HL-60 (cell line): Measurements from ENCODE around the gene EYA3.
"Not testable (repeated sequence)": the region's sequence is repeated elsewhere in the genome, so short reads cannot be mapped to it uniquely, and the experiment has no call there.

Source experiments
- GABPA ChIP-seq: IDR thresholded peaks from 2 replicates; pipeline ENCODE4 v1.6.1; 2012; ENCODE audit warnings: low read depth
- TF ChIP-seq, protein P1 (sequence below): IDR thresholded peaks from one replicate; pipeline ENCODE4 v1.5.1; 2011; ENCODE audit warnings: low read length, control low read depth, inconsistent platforms; ENCODE audit not compliant: insufficient read depth

DNA sequence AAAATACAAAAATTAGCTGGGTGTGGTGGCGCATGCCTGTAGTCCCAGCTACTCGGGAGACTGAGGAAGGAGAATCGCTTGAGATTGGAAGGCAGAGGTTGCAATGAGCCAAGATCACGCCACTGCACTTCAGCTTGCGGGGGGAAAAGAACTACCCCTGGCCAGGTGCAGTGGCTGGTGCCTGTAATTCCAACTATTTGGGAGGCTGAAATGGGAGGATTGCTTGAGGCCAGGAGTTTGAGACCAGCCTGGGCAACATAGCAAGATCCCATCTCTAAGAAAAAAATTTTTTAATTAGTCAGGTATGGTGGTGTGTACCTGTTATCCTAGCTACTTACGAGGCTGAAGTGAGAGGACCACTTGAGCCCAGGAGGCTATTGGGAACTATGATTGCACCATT is 93.9 kb downstream of the EYA3 start:
- TF ChIP-seq, protein P1, sequence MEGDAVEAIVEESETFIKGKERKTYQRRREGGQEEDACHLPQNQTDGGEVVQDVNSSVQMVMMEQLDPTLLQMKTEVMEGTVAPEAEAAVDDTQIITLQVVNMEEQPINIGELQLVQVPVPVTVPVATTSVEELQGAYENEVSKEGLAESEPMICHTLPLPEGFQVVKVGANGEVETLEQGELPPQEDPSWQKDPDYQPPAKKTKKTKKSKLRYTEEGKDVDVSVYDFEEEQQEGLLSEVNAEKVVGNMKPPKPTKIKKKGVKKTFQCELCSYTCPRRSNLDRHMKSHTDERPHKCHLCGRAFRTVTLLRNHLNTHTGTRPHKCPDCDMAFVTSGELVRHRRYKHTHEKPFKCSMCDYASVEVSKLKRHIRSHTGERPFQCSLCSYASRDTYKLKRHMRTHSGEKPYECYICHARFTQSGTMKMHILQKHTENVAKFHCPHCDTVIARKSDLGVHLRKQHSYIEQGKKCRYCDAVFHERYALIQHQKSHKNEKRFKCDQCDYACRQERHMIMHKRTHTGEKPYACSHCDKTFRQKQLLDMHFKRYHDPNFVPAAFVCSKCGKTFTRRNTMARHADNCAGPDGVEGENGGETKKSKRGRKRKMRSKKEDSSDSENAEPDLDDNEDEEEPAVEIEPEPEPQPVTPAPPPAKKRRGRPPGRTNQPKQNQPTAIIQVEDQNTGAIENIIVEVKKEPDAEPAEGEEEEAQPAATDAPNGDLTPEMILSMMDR = not testable (repeated sequence)
- not testable (repeated sequence) for TF ChIP-seq GABPA
